Mesendoderm (in vitro differentiated cells): ENCODE results near the gene COX7C. TPM values are rescaled to one million over a fixed set of nuclear protein-coding genes. Genes with fewer than 3 reads are reported as not detected.
"Not testable (repeated sequence)": the region's sequence is repeated elsewhere in the genome, so short reads cannot be mapped to it uniquely, and the experiment has no call there.

Experiments
- DNase-seq: peaks from one replicate; pipeline ENCODE4 v3.0.0; 2013
- H2AK5ac ChIP-seq: 2 replicates; pipeline ENCODE4 v1.6.1; 2013; ENCODE audit warnings: low read length, inconsistent platforms
- H2BK120ac ChIP-seq: 2 replicates; pipeline ENCODE4 v1.6.1; 2013; ENCODE audit warnings: low read depth, mild to moderate bottlenecking, low read length, moderate library complexity, mixed read lengths
- H2BK15ac ChIP-seq: replicated peaks from 2 replicates; pipeline ENCODE4 v1.6.1; 2013; ENCODE audit warnings: low read depth, mild to moderate bottlenecking, moderate library complexity
- H2BK5ac ChIP-seq: 2 replicates; pipeline ENCODE4 v1.6.1; 2013; ENCODE audit warnings: low read length, inconsistent platforms
- H3K18ac ChIP-seq: 2 replicates; pipeline ENCODE4 v1.6.1; 2013; ENCODE audit warnings: mild to moderate bottlenecking, low read length, mixed read lengths
- H3K23ac ChIP-seq: one replicate; pipeline ENCODE4 v1.6.1; 2013; ENCODE audit warnings: low read length
- H3K27ac ChIP-seq: 2 replicates; pipeline ENCODE4 v1.5.1; 2013; ENCODE audit warnings: low read depth, mild to moderate bottlenecking, inconsistent platforms, low read length, moderate library complexity
- H3K27me3 ChIP-seq: 2 replicates; pipeline ENCODE4 v1.6.1; 2013; ENCODE audit warnings: low read length, control low read depth, mild to moderate bottlenecking, inconsistent platforms; ENCODE audit not compliant: insufficient read depth, poor library complexity
- H3K36me3 ChIP-seq: 2 replicates; pipeline ENCODE4 v1.6.1; 2013; ENCODE audit warnings: low read length, inconsistent platforms; ENCODE audit not compliant: control insufficient read depth, insufficient read depth
- H3K4ac ChIP-seq: one replicate; pipeline ENCODE4 v1.6.1; 2013; ENCODE audit warnings: low read depth, mild to moderate bottlenecking, low read length, moderate library complexity
- H3K4me1 ChIP-seq: 2 replicates; pipeline ENCODE4 v1.6.1; 2013; ENCODE audit warnings: low read depth, low read length, inconsistent platforms; ENCODE audit not compliant: control insufficient read depth
- H3K4me2 ChIP-seq: 2 replicates; pipeline ENCODE4 v1.6.1; 2013; ENCODE audit warnings: low read length
- H3K4me3 ChIP-seq: 2 replicates; pipeline ENCODE4 v1.5.1; 2013; ENCODE audit warnings: mild to moderate bottlenecking, low read length
- H3K56ac ChIP-seq: one replicate; pipeline ENCODE4 v1.6.1; 2013; ENCODE audit warnings: low read length
- H3K79me1 ChIP-seq: 2 replicates; pipeline ENCODE4 v1.6.1; 2013; ENCODE audit warnings: low read length, inconsistent platforms
- H3K79me2 ChIP-seq: 2 replicates; pipeline ENCODE4 v1.6.1; 2013; ENCODE audit warnings: mild to moderate bottlenecking, low read length; ENCODE audit not compliant: control insufficient read depth, insufficient read depth
- H3K9ac ChIP-seq: 2 replicates; pipeline ENCODE4 v1.6.1; 2013; ENCODE audit warnings: low read length, inconsistent platforms
- H4K5ac ChIP-seq: one replicate; pipeline ENCODE4 v1.6.1; 2013; ENCODE audit warnings: low read length
- H4K8ac ChIP-seq: one replicate; pipeline ENCODE4 v1.6.1; 2013; ENCODE audit warnings: low read depth, mild to moderate bottlenecking, control low read depth, low read length, moderate library complexity
- WGBS: extraction: QIAGEN DNeasy Blood & Tissue Kit; methylation state at CpG from one replicate; pipeline ENCODE4 v1.1.7; 2013; ENCODE audit warnings: low lambda C conversion rate, missing lambda C conversion rate; ENCODE audit not compliant: insufficient coverage; ENCODE audit errors: extremely low coverage; 5-methylcytosine and 5-hydroxymethylcytosine counted together
- polyA plus RNA-seq, 2 experiments: library from polyadenylated mRNA; stranded (reverse); fragments of 200-250 nt; gene quantifications; one replicate each; pipeline ENCODE4 v1.2.3, GENCODE V29; 2013

COX7C gene
- polyA plus RNA-seq (2013, experiment 1 of 2), result 1,648 TPM
- 1,637 TPM for polyA plus RNA-seq (2013, experiment 2 of 2)

- no peak within 1 kb of the TSS for H2BK15ac ChIP-seq
- H3K27ac ChIP-seq, result peak within 1 kb of the TSS; percentile 6
- H3K23ac ChIP-seq, result no peak within 1 kb of the TSS
- peak within 1 kb of the TSS; percentile 30 for H3K4me2 ChIP-seq
- peak within 1 kb of the TSS; percentile 97 for H3K4ac ChIP-seq
- peak within 1 kb of the TSS; percentile 88 for H3K4me3 ChIP-seq
- peaks cover 5% of the 10 kb centered on the region for H3K79me1 ChIP-seq
- H3K27me3 ChIP-seq, result no peaks in the 10 kb centered on the region
- H2BK5ac ChIP-seq, result peak within 1 kb of the TSS; percentile 2
- H3K56ac ChIP-seq, result peak within 1 kb of the TSS; percentile 94
- no peaks in the 10 kb centered on the region for H3K4me1 ChIP-seq
- H3K36me3 ChIP-seq, result no peaks in the 10 kb centered on the region
- H4K8ac ChIP-seq, result peak within 1 kb of the TSS; percentile 76
- peak; percentile 98 for DNase-seq
- H3K9ac ChIP-seq, result peak within 1 kb of the TSS; percentile 78
- no peak within 1 kb of the TSS for H4K5ac ChIP-seq
- no peak within 1 kb of the TSS for H2AK5ac ChIP-seq
- peaks cover 13% of the 10 kb centered on the region for H3K79me2 ChIP-seq
- H2BK120ac ChIP-seq, result no peak within 1 kb of the TSS
- peak within 1 kb of the TSS; percentile 96 for H3K18ac ChIP-seq
- WGBS, result no CpG with 5 or more reads among the region's 41 CpGs
Measured at GRCh38 chr5:86617756-86618576, at the start of gene COX7C. TSS of gene COX7C (plus strand) at chr5:86617941. CDS start at chr5:86618056, 115 bp downstream.

GRCh38 chr5:86569522-86570426 is 48.0 kb upstream of the COX7C start:
- H3K27me3 ChIP-seq, result not testable (repeated sequence)

GRCh38 chr5:86570427-86571083 is 47.2 kb upstream of the COX7C start:
- H3K27me3 ChIP-seq, result no peaks in the 10 kb centered on the region
- H3K23ac ChIP-seq, result no peak overlapping the region
- H3K4me3 ChIP-seq, result no peak overlapping the region
- no peak overlapping the region for H3K4ac ChIP-seq
- H4K5ac ChIP-seq, result no peak overlapping the region
- no peak overlapping the region for H2BK5ac ChIP-seq
- H3K56ac ChIP-seq, result no peak overlapping the region
- WGBS, result no CpG with 5 or more reads among the region's 20 CpGs
- no peak overlapping the region for H2AK5ac ChIP-seq
- no peak overlapping the region for H3K18ac ChIP-seq
- H3K79me1 ChIP-seq, result no peaks in the 10 kb centered on the region
- H2BK120ac ChIP-seq, result no peak overlapping the region
- H3K36me3 ChIP-seq, result no peaks in the 10 kb centered on the region
- H3K27ac ChIP-seq, result no peak overlapping the region
- H2BK15ac ChIP-seq, result no peak overlapping the region
- no peak overlapping the region for H3K9ac ChIP-seq
- no peaks in the 10 kb centered on the region for H3K79me2 ChIP-seq
- DNase-seq, result no peak
- no peak overlapping the region for H3K4me2 ChIP-seq
- no peak overlapping the region for H4K8ac ChIP-seq
- no peaks in the 10 kb centered on the region for H3K4me1 ChIP-seq

More at GRCh38 chr5:86569522-86570426, 48.0 kb upstream of the COX7C start:
- H2AK5ac ChIP-seq, H3K79me2 ChIP-seq, H3K9ac ChIP-seq, H3K4me2 ChIP-seq, H2BK5ac ChIP-seq, H4K8ac ChIP-seq, H4K5ac ChIP-seq, H2BK15ac ChIP-seq, H3K4ac ChIP-seq, H3K4me3 ChIP-seq, H3K56ac ChIP-seq, H3K23ac ChIP-seq, H3K18ac ChIP-seq, H3K4me1 ChIP-seq, H3K27ac ChIP-seq, H3K36me3 ChIP-seq, H3K79me1 ChIP-seq, DNase-seq, H2BK120ac ChIP-seq: not testable (repeated sequence)
- no CpG with 5 or more reads among the region's 44 CpGs for WGBS

- H3K4ac ChIP-seq, H2BK15ac ChIP-seq, H3K9ac ChIP-seq, H4K8ac ChIP-seq, H3K4me2 ChIP-seq, H3K4me1 ChIP-seq, H3K79me2 ChIP-seq, H3K36me3 ChIP-seq, H3K79me1 ChIP-seq, H3K56ac ChIP-seq, H2BK120ac ChIP-seq, H3K27me3 ChIP-seq, H2BK5ac ChIP-seq, H3K23ac ChIP-seq, H3K4me3 ChIP-seq, H3K18ac ChIP-seq, DNase-seq, H3K27ac ChIP-seq, H4K5ac ChIP-seq, H2AK5ac ChIP-seq: not testable (repeated sequence)
- no CpG with 5 or more reads among the region's 12 CpGs for WGBS
Measured at GRCh38 chr5:86571109-86571508, 46.6 kb upstream of the COX7C start.

GRCh38 chr5:86572825-86573517 is 44.8 kb upstream of the COX7C start:
- Histone ChIP-seq H3K23ac (no peak overlapping the region), H3K4me3 (no peak overlapping the region), H4K8ac (no peak overlapping the region), H2BK120ac (no peak overlapping the region), H3K27ac (no peak overlapping the region), H3K18ac (no peak overlapping the region), H2BK15ac (no peak overlapping the region), H3K36me3 (no peaks in the 10 kb centered on the region), H3K4me2 (no peak overlapping the region), H3K79me2 (no peaks in the 10 kb centered on the region), H4K5ac (no peak overlapping the region), H3K56ac (no peak overlapping the region), H2AK5ac (no peak overlapping the region), H3K9ac (no peak overlapping the region), H3K4me1 (no peaks in the 10 kb centered on the region), H2BK5ac (no peak overlapping the region), H3K27me3 (no peaks in the 10 kb centered on the region), H3K79me1 (no peaks in the 10 kb centered on the region), H3K4ac (no peak overlapping the region)
- WGBS, result no CpG with 5 or more reads among the region's 7 CpGs
- DNase-seq, result peak; percentile 23
